GM18907 (cell line): ENCODE measurements around the gene ZNF827.
A peak's percentile ranks its signal among the peaks of the same experiment; 100 is the strongest.

ENCODE experiments used
- ATAC-seq: cut with Tn5 transposase; IDR thresholded peaks from one replicate; pipeline ENCODE4 v1.9.1; 2021; ENCODE audit warnings: mild to moderate bottlenecking, moderate library complexity; ENCODE audit not compliant: unreplicated experiment

ZNF827 gene

DNA sequence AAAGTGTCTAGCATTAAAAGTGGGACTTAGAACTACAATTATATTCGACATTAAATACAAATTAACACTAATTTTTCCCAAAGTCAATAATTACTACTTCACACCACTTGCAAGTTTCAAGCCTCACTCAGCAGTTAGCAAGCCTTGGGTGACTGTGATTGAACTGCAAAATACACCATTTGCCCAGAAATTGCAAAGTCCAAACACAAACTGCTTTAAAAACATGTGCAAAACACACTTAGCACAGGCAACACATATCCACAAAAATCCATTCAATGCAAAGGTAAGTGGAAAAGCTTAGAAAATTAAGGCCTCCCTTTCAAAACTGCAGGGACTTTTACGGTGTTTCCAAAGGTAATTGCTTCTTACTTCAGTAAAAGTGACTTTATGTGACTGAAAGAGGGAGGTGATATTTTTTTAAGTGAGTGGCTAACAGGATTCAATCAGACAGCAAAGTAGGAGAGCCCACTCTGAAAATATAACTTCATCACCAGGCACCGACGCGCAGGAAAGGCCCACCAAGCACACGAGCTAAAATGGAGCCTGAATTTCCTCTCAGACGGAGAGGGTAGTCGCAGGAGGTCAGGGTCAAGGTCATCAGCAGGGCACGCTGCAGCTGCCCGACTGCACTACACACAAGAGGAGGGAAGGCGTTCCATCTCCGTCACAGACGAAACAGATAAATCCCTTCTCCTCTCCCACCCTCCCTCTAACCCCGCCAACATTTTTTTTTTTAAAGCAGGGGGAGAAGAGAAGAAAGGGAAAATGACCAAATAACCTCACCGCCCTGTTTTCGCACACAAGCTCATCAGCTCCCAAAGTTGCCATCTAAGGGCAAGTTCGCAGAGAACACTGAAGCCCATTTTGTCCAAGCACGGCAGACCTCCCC is 3.1 kb downstream of the ZNF827 start:
- ATAC-seq, result peak; percentile 28

DNA sequence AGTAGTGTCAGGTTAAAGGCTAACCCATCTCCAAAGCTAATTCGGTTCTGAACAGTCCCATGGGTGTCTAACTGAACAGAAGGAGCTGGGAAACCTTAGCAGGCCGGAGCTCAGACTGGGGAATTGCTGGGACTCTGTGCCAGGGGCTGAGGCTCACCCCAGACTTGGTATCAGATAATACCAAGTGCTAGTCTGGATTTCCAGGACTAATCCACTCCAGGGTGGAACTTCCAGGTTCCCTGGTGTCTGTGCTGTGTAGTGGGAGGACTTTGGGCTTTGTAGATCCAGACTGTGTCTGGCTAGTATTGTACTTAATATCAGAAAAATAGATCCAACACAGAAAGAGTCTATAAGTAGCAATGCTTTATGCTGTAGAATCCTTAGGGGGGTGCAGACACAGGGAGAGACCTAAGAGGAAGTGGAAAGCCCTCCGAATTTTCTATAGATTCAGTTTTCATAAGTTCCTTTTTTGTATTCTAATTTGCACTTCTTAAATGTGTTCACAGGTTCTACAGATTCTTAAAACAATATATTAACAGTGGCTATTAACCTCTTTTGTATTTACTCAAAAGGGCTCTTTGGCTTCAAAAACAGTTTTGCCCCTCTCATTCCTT is 4.1 kb downstream of the ZNF827 start:
- no peak for ATAC-seq

DNA sequence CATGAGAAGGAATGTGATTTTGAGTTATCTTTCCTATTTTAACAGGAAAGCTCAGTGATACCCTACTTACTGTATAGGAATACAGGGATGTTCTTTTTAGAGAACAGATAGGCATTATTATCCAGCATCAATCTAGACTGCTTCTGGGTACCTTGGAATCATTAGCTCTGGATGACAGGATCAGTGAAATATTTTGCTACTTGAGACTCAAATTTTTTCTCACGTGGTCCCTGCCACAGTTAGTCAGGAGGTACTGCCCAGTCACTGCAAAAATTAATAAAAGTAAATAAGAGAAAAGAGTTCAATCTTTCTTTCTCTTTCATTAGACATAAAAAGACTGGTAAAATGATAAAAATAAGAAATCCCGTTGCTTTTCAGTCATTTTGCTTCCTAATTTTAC is 5.5 kb downstream of the ZNF827 start:
- ATAC-seq, result no peak

DNA sequence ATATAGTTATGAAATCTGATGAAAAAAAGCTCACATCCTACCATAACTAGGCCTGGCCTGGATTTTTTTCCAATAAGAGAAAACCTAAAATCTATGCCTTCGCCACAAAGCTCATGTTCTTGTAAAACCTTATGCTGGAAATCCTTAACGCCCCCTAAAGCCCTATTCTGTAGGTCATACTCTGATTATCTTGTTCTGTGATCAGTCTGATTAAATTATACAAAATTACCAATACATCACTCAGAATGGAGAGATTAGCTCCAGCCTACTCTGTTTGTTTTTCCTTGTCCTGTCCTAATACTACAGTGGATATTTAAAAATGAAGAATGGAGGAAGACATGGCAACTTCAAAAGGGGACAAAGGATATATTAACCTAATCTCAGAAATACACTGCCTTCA is 7.2 kb downstream of the ZNF827 start:
- no peak for ATAC-seq

DNA sequence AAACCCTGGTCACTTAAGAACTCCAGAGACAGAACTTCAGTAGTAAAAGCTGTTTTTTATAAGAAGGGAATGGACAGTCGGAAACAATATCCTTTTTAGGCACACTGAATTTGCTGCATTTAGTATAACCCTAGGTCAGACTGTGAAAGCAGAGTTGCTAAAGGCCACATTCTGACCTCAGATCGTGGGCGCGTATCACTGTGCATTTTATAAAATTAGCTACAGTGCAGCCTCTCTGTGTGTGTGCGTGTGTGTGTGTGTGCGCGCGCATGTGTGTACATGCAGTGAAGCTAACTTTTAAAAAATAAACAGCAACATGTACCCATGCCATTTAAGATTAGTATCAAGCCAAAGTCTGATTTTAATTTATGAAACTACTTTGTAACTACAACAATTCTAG is 8.0 kb downstream of the ZNF827 start:
- no peak for ATAC-seq

DNA sequence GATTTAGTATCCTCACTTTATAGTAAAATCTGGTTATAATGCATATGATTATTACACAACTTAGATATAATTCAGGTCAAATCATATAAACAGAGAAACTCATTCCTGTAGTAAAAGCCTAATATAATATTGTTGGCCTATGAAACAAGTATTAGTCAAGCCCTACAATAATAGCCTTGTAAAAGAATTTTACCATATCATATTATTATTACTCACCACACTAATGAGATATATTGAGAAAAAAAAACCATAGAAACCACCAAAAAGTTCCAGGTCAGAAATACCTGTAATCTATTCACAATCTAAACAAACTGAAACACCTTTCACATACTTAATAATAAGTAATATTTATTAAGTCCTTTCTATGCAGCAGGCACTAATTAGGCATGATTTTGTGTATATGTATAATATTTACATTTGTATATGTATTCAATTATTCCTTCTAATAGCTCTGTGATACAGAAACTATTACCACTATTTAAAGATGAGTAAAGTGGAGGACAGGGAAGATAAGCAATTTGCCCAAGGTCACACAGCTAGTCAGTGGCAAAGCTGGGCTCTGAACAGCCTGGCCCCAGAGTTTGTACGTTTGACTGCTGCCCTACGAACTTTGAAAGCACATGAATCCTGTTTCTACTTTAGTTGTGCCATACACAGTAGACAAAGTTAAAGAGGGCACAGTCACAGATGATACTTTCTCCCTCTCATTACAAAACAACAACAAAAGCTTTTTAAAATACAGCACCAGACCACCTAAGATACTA is 9.0 kb downstream of the ZNF827 start:
- ATAC-seq, result no peak

DNA sequence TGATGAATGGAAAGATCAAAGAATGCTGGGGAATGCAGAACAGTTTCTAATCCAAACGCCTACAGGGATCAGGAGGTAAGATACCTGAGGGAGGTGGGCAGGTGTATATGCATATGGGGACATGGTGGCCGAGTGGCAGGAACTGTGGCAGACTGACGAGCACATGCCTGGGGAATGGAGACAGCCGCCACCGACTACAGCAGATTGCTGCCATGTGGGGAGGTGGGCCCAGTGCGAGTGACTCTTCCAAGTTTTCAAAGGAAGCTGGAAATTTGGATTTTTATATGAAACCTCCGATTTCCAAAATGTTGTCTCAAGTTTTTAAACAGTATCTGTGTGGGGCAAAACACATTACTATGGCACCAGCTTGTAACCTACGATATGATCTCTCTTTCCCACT is 9.9 kb downstream of the ZNF827 start:
- ATAC-seq, result no peak

DNA sequence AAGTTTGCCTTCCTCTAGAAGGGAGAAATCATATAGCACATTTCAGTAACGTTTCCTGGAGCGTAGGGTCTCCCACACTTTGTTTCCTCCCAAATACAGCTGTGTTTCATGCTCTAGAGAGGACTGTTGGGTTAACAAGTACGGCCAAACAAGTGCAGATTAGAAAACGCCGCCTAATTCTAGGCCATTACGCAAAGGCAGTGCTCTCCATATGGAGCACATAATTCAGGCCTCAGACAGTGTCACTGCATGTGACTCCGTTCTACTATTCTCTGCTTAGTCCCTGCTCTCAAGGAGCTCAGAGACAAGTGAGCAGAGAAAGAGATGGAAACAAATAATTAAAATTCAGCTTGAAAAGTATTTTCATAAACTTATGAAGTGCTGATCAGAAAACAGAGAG is 11.6 kb downstream of the ZNF827 start:
- no peak for ATAC-seq

DNA sequence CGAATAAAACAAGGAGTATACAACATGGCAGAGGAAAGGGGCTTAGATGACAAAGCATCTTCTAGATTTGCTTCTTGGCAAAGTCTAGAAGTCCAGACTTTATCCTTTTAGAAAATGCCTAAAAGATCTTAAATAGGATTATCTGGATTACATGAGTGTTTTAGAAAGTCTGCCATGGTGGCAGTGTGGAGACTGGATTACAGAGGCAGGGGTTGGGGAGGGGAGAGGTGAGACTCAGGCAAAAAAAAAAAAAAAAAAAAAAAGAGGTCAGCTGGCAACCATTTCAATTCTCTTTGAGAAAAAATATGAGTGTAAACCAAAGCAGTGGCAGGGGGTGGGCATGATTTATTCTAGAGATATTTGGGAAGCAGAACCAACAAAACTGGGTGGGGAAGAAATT is 17.4 kb downstream of the ZNF827 start:
- no peak for ATAC-seq

DNA sequence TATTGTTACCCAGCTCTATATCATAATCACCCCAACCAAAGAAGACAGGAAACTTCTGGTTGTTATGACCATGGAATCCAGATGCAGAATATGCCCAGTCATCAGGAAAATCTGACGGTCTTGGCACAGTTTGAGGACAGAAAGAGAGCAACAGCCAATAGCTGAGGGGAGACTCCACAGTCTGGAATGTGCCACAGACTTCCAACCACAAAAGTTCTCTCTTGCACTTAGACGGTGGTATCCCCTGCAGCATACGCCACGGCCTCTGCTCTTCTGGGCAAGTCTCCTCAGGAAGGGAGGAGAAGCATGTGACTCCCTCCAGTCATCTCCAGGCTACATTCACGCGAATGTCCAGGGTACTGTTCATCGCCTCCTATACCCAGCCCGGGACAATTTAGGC is 18.4 kb downstream of the ZNF827 start:
- no peak for ATAC-seq

DNA sequence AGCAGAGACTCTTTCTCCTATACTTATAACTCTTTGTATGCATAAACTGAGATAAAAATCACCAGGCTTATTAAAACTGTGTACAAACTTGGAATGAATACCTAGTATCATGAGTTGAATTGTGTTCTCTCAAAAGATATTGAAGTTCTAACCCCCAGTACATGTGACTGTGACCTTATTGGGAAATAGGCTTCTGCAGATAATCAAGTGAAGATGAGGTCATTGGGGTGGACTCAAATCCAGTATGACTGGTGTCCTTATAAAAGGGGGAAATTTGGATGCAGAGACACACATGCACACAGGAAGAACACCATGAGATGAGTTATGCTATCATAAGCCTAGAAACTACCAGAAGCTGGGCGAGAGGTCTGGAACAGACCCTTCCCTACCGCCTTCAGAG is 26.2 kb downstream of the ZNF827 start:
- no peak for ATAC-seq

DNA sequence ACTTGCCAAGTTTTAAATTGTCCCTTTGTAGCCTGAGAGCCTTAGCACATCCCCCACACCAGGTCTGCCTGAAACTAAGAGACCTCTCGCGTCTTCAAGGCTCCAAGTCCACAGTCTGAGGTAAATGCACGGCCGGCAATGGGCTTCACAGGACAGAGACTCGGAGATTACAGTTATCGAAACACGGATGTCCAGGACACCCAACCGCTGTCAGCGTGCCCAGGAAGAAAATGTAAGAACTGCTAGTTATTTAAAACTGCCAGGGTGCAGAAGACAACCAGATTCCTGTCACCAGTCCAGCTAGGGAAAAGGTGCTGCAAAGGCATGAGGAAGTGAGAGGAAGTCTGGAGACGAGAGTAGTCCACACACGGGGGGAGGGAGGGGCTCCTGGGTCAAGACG is 28.9 kb downstream of the ZNF827 start:
- no peak for ATAC-seq

DNA sequence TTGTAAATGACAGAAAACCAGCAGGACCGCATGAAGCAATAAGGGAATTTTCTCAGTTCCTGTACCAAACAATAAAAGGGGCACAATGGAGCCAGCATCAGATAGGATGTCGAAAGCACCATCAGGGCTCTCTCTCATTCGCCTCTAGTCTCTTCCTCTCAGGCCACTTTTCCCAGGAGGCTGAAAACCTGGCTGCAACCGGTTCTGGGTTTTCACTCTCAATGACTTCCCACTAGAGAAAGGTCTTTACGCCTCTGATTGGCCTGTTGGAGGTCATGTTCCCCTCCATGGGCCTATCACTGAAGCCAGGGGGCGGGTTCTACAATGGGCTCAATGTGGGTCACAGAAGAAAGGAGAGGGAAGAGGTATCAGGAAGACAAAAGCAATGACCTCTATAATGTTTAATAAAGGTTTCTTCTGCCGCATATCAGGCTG is 29.3 kb downstream of the ZNF827 start:
- ATAC-seq, result no peak

DNA sequence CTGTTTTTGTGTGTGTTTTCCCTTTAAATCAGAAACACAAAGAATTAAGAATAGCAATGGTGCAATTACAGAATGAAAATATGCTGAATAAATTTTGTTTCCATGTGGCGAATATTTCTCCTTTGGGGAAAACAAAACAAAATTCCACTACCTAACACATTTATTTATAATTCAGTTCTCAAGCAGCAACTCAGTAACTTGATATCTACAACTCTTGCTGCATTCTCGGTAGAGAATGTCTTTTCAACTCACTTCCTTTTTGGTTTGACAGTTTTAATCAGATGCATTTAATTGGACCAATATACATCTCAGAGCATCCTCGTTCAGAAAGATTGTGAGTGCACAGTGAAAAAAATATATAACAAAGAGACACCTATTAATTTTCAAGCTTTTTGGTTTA is 30.8 kb downstream of the ZNF827 start:
- ATAC-seq, result no peak

DNA sequence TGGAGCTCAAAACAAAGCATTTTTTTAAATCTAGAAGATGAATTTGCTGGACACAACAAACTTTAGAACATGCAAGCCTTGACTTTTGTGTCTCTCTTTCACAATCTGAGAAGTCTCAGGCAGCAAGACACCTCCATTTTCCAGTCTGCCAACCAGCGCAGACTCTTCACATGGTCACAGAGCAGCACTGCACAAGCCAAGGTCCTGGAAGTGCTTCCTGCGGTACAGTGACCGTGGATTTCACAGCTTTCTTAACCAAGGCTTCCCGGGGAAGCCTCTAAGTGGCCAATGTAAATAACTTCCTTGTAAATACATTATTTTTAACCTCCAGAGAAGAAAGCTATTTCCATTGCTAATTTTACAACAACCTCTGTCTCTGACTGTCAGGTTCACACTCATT is 31.2 kb downstream of the ZNF827 start:
- ATAC-seq, result no peak

DNA sequence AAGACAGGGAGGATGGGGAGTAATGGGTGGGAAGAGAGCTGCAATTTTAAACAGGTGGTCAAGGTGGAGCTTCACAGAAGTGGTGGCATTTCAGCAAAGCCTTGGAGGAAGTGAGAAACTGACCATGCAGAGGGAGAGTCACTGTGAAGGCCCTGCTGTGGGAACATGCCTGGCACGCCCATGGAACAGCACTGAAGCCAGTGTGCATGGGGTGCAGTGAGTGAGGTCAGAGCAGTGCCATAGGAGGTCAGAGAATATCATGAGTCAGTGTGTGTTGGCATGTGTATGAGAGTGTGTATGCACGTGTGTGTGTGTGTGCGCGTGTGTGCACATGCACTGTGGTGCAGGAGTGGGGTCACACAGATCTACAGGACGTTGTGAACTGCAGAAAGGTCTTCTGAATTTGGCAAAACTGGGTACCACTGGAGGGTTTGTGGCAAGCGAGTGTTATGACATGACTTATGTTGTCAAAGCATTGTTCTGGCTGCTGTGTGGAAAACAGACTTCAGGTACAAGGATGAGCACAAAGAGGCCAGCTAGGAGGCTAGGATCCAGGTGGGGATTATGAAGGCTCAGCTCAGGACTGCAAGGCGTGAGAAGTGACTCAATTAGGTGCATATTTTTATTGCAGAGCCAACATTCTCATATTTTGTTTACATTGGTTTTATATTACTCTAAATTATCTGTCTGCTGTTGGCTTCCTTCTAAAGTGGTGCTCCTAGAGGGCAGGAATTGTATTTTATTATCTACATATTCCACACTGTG is 34.0 kb downstream of the ZNF827 start:
- ATAC-seq, result no peak

DNA sequence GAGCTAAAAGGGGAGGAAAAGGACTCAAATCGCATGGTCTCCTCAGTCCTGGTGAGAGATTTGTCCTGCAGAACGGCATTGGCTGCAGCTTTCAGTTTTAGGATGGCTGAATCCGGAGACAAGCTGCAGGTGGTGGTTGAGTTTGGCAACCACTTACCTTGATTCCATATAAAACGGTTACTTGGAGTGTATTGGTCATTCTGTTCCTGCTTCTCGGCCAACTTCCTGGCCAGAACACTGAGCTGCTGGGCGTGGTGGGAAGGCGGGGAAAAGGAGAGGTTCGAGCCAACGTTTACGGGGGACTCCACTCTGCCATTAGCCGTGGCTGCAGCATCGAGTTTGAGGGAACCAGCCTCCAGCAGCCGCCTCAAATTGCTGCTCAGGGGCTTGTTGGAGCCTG is 36.1 kb downstream of the ZNF827 start:
- ATAC-seq, result no peak

DNA sequence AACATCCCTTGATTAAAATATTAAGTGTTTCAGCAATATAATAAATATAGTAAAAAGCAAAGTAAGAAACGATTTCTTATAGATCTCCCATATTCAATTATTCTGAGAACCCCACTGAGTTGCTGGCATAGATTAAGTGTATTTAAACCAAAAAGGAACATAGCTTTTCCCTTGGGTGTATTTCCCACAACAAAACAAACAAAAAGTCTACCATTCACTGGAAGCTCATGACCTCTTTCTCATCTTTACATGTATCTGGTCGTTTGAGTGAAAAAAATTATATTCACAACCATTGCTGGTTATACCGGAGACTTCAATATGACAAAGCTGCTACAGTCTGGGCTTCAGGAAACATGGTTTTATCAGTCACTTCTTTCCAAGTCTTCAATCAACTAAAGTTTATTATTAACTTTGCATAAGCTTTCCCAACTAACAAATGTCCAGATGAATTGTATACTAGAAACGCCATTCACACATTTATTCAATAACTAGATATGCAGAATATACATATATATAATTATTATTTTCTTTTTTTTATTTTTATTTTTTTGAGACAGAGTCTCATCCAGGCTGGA is 38.6 kb downstream of the ZNF827 start:
- ATAC-seq, result no peak

DNA sequence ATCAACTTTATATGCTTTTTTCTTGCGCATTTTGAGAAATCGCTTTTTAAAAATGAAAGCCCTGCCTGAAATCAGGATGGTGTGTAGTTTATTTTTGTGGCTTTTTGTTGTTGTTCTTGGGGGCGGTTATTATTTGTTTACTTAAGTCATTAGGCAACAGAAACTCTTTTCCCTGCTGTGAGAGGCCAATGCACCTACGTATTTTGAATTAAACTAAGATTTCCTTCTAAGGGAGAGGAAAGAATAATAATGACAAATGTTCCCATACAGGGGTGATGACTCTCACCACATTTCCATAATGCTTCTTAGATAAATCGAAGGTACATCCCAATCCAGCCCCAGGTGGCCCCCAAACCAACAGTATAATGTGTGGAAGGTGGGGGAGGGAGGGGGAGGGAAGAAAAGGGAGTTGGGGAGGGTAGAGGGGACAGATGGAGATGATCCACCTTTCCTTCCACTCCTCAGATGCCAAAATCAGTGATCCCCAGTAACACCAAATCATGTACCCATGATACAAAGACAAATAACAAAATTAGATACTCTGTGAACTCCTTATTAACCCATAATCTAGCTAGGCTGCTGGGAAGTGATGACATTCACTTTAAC is 39.6 kb downstream of the ZNF827 start:
- no peak for ATAC-seq

DNA sequence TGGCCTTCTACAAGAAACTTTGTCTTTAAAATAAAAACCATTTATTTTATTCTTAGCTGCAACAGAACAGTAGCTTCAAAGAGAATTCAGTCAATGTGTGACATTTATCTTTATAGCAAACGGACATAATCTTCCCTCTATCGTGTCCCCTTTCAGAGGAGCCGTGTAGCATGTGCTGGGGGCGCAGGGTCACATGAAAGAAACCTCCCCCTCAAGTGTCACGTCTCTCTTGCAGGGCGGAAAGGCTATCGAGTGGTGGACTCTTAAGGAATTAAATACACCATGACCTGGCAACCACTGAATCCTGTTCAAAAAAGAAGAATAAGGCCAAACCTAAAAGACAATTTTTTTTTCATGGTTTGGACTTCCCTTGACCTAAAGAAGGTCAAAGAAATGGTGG is 40.2 kb downstream of the ZNF827 start:
- no peak for ATAC-seq
